Left hindlimb (tissue), 1 donor: ENCODE data around the gene CXCR3.
"Not testable (repeated sequence)": the region's sequence is repeated elsewhere in the genome, so short reads cannot be mapped to it uniquely, and the experiment has no call there.

Experiments
- DNase-seq: peaks from one replicate; pipeline ENCODE4 v3.0.0-alpha.2; 2018

CXCR3 gene

GRCh38 chrX:71607488-71607887 lies 10.8 kb downstream of the CXCR3 start:
- DNase-seq = no peak

DNA sequence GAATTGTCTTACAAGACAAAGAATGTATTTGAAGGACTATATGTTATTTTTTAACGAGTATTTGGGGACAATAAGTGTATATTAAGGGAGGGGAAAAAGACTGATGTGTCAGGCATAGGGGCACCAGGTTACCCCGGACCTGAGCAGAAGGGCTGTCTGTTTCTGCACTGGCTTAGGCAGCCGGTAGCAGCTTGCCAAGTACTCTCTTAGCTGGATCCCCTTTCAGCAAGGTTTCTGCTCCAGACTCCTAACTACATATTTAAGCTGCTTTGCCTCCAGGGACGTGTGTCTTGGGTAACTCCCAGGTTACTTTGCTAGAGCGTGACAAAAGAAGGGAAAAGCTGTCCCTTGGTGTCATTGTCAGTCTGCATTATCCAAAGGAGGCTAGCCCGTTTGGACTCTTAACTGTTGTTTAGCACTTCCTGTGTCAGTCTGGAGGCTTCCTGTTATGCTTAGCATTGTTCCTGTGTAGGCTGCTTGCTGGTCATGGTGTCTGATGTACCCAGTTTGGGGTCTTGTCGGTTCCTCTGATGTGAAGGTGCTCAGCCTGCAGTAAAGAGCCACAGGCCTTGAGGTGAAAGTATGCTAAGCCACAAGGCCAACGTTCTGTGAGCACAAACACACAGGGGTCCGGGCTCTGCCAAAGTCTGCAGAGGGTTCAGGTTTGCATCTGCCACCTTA lies 11.6 kb downstream of the CXCR3 start:
- DNase-seq = no peak

DNA sequence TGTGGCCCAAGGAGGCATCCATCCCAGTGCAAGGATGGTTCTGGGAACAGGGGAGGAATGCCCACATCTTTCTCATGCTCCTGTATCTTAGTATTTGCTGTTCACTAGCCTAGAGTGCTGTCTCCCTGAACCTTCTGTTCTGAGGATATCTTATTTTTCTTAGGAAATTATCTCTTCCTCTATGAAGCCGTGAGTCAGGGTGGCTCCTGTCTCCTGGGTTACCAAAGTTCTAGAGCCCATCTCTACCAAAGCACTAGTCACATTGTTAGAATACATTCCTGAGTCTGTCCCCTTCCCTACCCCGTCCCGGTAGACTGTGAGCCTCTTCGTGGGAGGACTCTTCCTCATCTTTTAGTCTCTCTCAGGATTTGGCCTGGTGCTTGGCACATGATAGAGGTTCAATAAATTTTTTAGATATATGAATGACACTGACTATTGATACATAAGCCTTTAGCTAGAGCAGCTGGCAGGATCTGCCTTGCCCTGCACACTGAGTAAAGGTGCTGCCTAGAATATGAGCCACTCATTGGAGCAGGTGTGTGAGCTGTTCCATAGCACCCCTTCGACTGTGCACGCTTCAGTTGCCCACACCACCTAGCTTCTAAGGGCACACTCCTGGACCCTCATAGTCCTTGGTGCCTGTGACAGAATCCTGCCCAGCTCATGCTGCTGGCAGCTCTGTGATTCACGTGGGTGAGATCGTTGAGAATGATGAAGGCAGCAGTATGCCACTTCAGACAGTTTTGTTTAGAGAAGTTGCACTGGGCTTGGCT lies 13.3 kb downstream of the CXCR3 start:
- no peak for DNase-seq

GRCh38 chrX:71604141-71604540 lies 14.2 kb downstream of the CXCR3 start:
- DNase-seq = no peak

- DNase-seq = no peak
Observed at GRCh38 chrX:71603618-71604017, 14.7 kb downstream of the CXCR3 start.

- DNase-seq = no peak
Observed at GRCh38 chrX:71599965-71600364, 18.3 kb downstream of the CXCR3 start.

GRCh38 chrX:71593210-71593609 lies 25.1 kb downstream of the CXCR3 start:
- DNase-seq = not testable (repeated sequence)

GRCh38 chrX:71586929-71587328 lies 31.4 kb downstream of the CXCR3 start:
- DNase-seq = no peak

GRCh38 chrX:71581210-71581609 lies 37.1 kb downstream of the CXCR3 start:
- DNase-seq = no peak

DNA sequence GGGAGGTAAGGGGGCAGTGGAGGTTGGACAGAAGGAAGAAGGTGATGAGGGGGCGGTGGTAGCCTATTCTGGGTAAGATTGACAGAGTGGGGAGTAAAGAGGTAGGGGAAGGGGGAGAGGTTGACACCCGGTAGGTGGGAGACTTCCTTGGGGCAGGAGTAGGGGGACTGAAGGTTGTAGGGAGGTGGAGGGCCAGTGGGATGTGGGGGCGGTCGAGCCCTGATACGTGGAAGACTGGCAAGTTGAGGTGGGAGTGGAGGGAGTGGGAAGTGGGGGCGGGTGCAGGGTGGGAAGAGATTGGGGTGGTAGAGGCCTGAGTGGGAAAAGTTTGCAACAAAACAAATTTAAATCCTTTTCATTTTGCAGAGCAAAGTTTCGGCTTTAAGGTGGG lies 38.3 kb downstream of the CXCR3 start:
- DNase-seq = no peak

DNA sequence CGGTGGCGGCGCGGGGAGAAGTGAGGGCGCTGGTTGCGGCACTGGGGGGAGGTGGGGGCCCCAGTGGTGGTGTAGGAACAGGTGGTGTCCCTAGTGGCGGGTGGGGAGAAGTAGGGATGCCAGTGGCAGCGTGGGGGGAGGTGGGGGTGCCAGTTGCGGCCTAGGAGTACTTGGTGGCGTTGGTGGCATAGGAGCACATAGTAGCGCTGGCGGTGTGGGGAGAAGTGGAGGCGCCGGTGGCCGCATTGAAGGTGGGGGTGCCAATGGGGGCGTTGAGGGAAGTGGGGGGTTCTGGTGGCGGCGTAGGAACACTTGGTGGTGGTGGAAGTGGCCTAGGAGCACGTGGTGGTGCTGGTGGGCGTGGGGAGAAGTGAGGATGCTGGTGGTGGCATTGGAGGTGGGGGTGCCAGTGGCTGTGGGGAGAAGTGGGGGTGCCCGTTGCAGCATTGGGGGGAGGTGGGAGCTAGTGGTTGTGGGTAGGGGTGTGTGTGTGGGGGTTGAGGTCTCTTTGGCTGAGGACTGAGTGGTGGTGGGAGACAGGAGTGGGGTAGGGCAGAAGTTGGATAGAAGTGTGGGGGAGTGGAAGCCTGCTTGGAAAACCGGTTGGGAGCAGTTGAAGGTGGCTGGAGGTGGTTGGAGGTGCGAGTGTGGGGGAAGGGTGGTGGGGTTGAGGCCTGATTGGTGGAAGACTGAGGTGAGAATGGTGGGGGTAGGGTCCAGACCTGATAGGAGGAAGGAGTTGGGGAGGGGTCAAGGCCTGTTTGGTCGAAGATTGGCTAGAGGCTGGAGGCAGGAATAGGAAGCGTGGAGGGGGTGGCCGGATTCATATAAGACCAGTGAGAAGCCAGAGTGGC lies 38.9 kb downstream of the CXCR3 start:
- no peak for DNase-seq

DNA sequence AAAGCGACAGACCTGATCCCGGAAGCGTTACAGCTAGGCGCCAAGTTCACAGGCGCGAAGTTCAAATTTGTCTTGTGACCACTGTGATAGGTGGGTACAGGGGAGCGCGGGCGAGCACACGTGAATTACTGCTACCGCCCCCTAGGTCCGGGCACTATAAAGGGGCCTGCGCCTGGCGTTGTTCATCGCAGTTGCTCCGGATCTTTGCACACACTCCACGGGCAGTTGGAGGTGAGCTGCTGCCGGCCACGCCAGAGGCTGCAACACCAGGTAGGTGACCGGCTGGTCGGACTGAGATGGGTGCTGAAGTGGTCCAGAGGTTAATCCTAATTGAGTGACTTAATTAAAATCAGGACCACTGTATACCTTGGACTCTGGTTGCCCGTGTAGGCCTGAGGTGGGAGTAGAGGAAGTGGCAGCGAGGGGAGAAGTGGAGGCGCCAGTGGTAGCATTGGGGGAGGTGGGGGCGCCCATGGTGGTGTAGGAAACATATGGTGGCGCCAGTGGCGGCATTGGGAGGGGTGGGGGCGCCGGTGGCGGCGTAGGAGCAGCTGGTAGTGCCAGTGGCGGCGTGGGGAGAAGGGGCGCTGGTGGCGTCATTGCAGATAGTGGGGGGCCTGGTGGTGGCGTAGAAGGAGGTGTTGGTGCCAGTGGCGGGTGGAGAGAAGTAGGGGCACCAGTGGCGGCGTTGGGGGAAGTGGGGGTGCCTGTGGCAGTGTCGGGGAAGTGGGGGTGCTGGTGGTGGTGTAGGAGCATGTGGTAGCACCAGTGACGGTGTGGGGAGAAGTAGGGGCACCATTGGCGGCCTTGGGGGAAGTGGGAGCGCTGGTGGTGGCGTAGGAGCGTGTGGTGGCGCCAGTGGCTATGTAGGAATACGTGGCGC lies 39.8 kb downstream of the CXCR3 start, which contains the start of gene GCNA:
GCNA (plus strand) TSS at position 185 of the 883 bp plus-strand sequence. CDS start 2,385 bp downstream, outside the sequence.
- no peak for DNase-seq

- no peak for DNase-seq
Observed at GRCh38 chrX:71577682-71578081, 40.6 kb downstream of the CXCR3 start.

- no peak for DNase-seq
Observed at GRCh38 chrX:71573590-71573989, 44.7 kb downstream of the CXCR3 start.

DNA sequence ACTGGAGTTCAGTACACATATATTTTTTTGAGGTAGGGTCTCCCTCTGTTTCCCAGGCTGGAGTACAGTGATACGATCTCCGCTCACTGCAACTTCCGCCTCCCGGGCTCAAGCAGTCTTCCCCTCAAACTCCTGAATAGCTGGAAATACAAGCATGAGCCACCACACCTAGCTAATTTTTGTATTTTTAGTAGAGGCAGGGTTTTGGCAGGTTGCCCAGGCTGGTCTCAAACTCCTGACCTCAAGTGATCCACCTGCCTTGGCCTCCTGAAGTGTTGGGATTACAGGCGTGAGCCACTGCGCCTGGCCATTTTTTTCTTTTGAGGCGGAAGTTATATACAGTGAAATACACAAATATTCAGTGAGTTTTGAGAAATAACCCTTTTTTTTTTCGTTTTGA lies 46.9 kb downstream of the CXCR3 start:
- not testable (repeated sequence) for DNase-seq
